Peyer's patch (tissue), 4 donors: ENCODE data around the gene ANKHD1. TPM values are rescaled to one million over a fixed set of nuclear protein-coding genes. Genes with fewer than 3 reads are reported as not detected.

ENCODE experiments used
- DNase-seq, 3 donors: peaks; one replicate each; pipeline ENCODE4 v3.0.0-alpha.2; 2017 to 2019
- H3K27ac ChIP-seq, 4 donors: fragments of 200-600 bp; sonication (generic); one replicate each; pipeline ENCODE4 v1.5.1; 2016 to 2019
- H3K27me3 ChIP-seq, 2 donors: fragments of 200-600 bp; sonication (generic); one replicate each; pipeline ENCODE4 v1.5.1; 2019
- H3K36me3 ChIP-seq, 3 donors: fragments of 200-600 bp; sonication (generic); one replicate each; pipeline ENCODE4 v1.5.1; 2016 to 2019
- H3K4me1 ChIP-seq, 4 donors: fragments of 200-600 bp; sonication (generic); one replicate each; pipeline ENCODE4 v1.5.1; 2016 to 2019
- H3K4me3 ChIP-seq, 4 donors: fragments of 200-600 bp; sonication (generic); 1 replicate in 3 of 4; 2 replicates in 1 of 4; pipeline ENCODE4 v1.5.1; 2016 to 2019; ENCODE audit warnings: mild to moderate bottlenecking in 1 of 4
- H3K9me3 ChIP-seq, 4 donors: fragments of 200-600 bp; sonication (generic); one replicate each; pipeline ENCODE4 v1.5.1; 2016 to 2019; ENCODE audit warnings: mild to moderate bottlenecking in 1 of 4
- CTCF ChIP-seq, 6 experiments: fragments of 450-650 bp in 4 of 6; fragments of 200-600 bp in 2 of 6; sonication (generic) in 1 of 6; IDR thresholded peaks; one replicate each; pipeline ENCODE4 v1.5.1; 2017 to 2019; ENCODE audit warnings: antibody characterized with exemption in 6 of 6, mild to moderate bottlenecking in 3 of 6, moderate library complexity in 1 of 6
- POLR2A ChIP-seq, 2 donors: fragments of 450-650 bp; IDR thresholded peaks; one replicate each; pipeline ENCODE4 v1.5.1; 2017; ENCODE audit warnings: antibody characterized with exemption in 2 of 2, mild to moderate bottlenecking in 2 of 2, moderate library complexity in 2 of 2
- total RNA-seq, 4 donors: library from RNA; depleted of rRNA; stranded (reverse); fragments of >200 nt; gene quantifications; one replicate each; pipeline ENCODE4 v1.1.0, GENCODE V29; 2016

Gene ANKHD1
- total RNA-seq, 4 donors from 2014 or later, result 141 to 236 (median 211) TPM

- Histone ChIP-seq H3K9me3 (no peaks in the 10 kb centered on the region), H3K36me3 (no peaks in the 10 kb centered on the region), H3K27ac (no peak overlapping the region), H3K4me1 (peaks cover 0 to 7% (median 5%) of the 10 kb centered on the region in 4 donors), H3K27me3 (no peaks in the 10 kb centered on the region), H3K4me3 (peak overlapping the region; percentile 13 to 50 (median 38))
- DNase-seq, result peak; percentile 73 to 91 (median 90)
- TF ChIP-seq CTCF (IDR thresholded peaks at IDR 0.05) (peak; percentile 48 to 98 (median 90)), POLR2A (IDR thresholded peaks at IDR 0.05) (no peak)
Measured at GRCh38 chr5:140362875-140363630, 38.6 kb upstream of the ANKHD1 start.

GRCh38 chr5:140363631-140364471 lies 37.8 kb upstream of the ANKHD1 start:
- Histone ChIP-seq H3K4me1 (peaks cover 0 to 7% (median 5%) of the 10 kb centered on the region in 4 donors), H3K27ac (no peak overlapping the region), H3K27me3 (no peaks in the 10 kb centered on the region), H3K4me3 (peak overlapping the region; percentile 13 to 50 (median 38)), H3K36me3 (no peaks in the 10 kb centered on the region), H3K9me3 (no peaks in the 10 kb centered on the region)
- no peak for TF ChIP-seq CTCF (IDR thresholded peaks at IDR 0.05)
- TF ChIP-seq POLR2A (IDR thresholded peaks at IDR 0.05), result no peak
- no peak for DNase-seq

GRCh38 chr5:140364472-140364765 lies 37.2 kb upstream of the ANKHD1 start:
- DNase-seq, result no peak
- no peak overlapping the region for H3K27ac ChIP-seq
- no peak for TF ChIP-seq POLR2A (IDR thresholded peaks at IDR 0.05)
- no peak for TF ChIP-seq CTCF (IDR thresholded peaks at IDR 0.05)
- no peak overlapping the region for H3K4me3 ChIP-seq
- H3K4me1 ChIP-seq, result peaks cover 0 to 7% (median 5%) of the 10 kb centered on the region in 4 donors
- no peaks in the 10 kb centered on the region for H3K36me3 ChIP-seq
- no peaks in the 10 kb centered on the region for H3K9me3 ChIP-seq
- no peaks in the 10 kb centered on the region for H3K27me3 ChIP-seq

- H3K4me3 ChIP-seq, result no peak overlapping the region
- no peak for DNase-seq
- H3K4me1 ChIP-seq, result peaks cover 0 to 7% (median 5%) of the 10 kb centered on the region in 4 donors
- no peak overlapping the region for H3K27ac ChIP-seq
- H3K27me3 ChIP-seq, result no peaks in the 10 kb centered on the region
- H3K36me3 ChIP-seq, result no peaks in the 10 kb centered on the region
- no peaks in the 10 kb centered on the region for H3K9me3 ChIP-seq
- no peak for TF ChIP-seq POLR2A (IDR thresholded peaks at IDR 0.05)
- no peak for TF ChIP-seq CTCF (IDR thresholded peaks at IDR 0.05)
Measured at GRCh38 chr5:140365282-140365681, 36.4 kb upstream of the ANKHD1 start.

- H3K27me3 ChIP-seq, result no peaks in the 10 kb centered on the region
- H3K9me3 ChIP-seq, result no peaks in the 10 kb centered on the region
- no peak for TF ChIP-seq CTCF (IDR thresholded peaks at IDR 0.05)
- H3K27ac ChIP-seq, result no peak overlapping the region
- no peaks in the 10 kb centered on the region for H3K36me3 ChIP-seq
- DNase-seq, result no peak
- no peak overlapping the region for H3K4me3 ChIP-seq
- peaks cover 0 to 7% (median 5%) of the 10 kb centered on the region in 4 donors for H3K4me1 ChIP-seq
Measured at GRCh38 chr5:140365941-140366340, 35.7 kb upstream of the ANKHD1 start.
